CD14-positive monocyte (primary cell): ENCODE measurements around the gene HSD17B4. TPM values are rescaled to one million over a fixed set of nuclear protein-coding genes. Genes with fewer than 3 reads are reported as not detected.
"Not testable (repeated sequence)": the region's sequence is repeated elsewhere in the genome, so short reads cannot be mapped to it uniquely, and the experiment has no call there.

Experiments
- DNase-seq, 3 donors: peaks; one replicate each; pipeline ENCODE4 v3.0.0-alpha.2; 2011 to 2022
- H2AFZ ChIP-seq: 2 replicates; pipeline ENCODE4 v1.6.0; 2012; ENCODE audit warnings: mild to moderate bottlenecking, low read depth, low read length, inconsistent platforms; ENCODE audit not compliant: insufficient read depth, poor library complexity, severe bottlenecking
- H3K27ac ChIP-seq, 2 donors: 1 replicate in 1 of 2; 2 replicates in 1 of 2; pipeline ENCODE4 v1.5.1; 2012 to 2013; ENCODE audit warnings: low read length in 2 of 2, control low read depth in 1 of 2, inconsistent platforms in 1 of 2, low read depth in 1 of 2, mild to moderate bottlenecking in 1 of 2
- H3K27me3 ChIP-seq, 2 donors: one replicate each; pipeline versions ENCODE4 v1.6.0 to v1.6.1; 2011 to 2013; ENCODE audit warnings: low read length in 2 of 2; ENCODE audit not compliant: control insufficient read depth in 2 of 2, insufficient read depth in 2 of 2
- H3K36me3 ChIP-seq, 2 donors: replicated peaks in 1 of 2; 1 replicate in 1 of 2; 2 replicates in 1 of 2; pipeline versions ENCODE4 v1.5.1 to v1.6.1; 2012 to 2013; ENCODE audit warnings: low read length in 2 of 2, control low read depth in 1 of 2, inconsistent platforms in 1 of 2, mild to moderate bottlenecking in 1 of 2; ENCODE audit not compliant: insufficient read depth in 2 of 2, control insufficient read depth in 1 of 2
- H3K4me1 ChIP-seq, 2 donors: 1 replicate in 1 of 2; 2 replicates in 1 of 2; pipeline versions ENCODE4 v1.5.1 to v1.6.1; 2012 to 2013; ENCODE audit warnings: low read length in 2 of 2, control low read depth in 1 of 2, inconsistent platforms in 1 of 2, mild to moderate bottlenecking in 1 of 2, moderate library complexity in 1 of 2; ENCODE audit not compliant: insufficient read depth in 2 of 2, control insufficient read depth in 1 of 2
- H3K4me2 ChIP-seq: replicated peaks from 2 replicates; pipeline ENCODE3; 2012; ENCODE audit warnings: low read length, moderate library complexity, mild to moderate bottlenecking; ENCODE audit not compliant: poor library complexity, severe bottlenecking; ENCODE audit errors: extremely low read depth
- H3K4me3 ChIP-seq, 3 experiments: fragments of 200-600 bp in 1 of 3; sonication (generic) in 1 of 3; replicated peaks in 1 of 3; 1 replicate in 2 of 3; 2 replicates in 1 of 3; pipeline ENCODE4 v1.5.1; 2011 to 2013; ENCODE audit warnings: low read length in 3 of 3, mild to moderate bottlenecking in 3 of 3, control low read depth in 2 of 3, low read depth in 2 of 3, inconsistent platforms in 1 of 3, moderate library complexity in 1 of 3
- H3K79me2 ChIP-seq: 2 replicates; pipeline ENCODE4 v1.6.0; 2012; ENCODE audit warnings: mild to moderate bottlenecking, control low read depth, inconsistent platforms, low read length, moderate library complexity; ENCODE audit not compliant: insufficient read depth
- H3K9ac ChIP-seq: 2 replicates; pipeline ENCODE4 v1.6.0; 2017; ENCODE audit warnings: low read length, mild to moderate bottlenecking; ENCODE audit not compliant: insufficient read depth, poor library complexity, severe bottlenecking
- H3K9me3 ChIP-seq, 2 donors: replicated peaks in 1 of 2; 1 replicate in 1 of 2; 2 replicates in 1 of 2; pipeline versions ENCODE4 v1.5.1 to v1.6.1; 2012 to 2013; ENCODE audit warnings: low read length in 2 of 2, control low read depth in 1 of 2; ENCODE audit not compliant: control insufficient read depth in 1 of 2, insufficient read depth in 1 of 2
- H4K20me1 ChIP-seq: 2 replicates; pipeline ENCODE4 v1.6.0; 2012; ENCODE audit warnings: mild to moderate bottlenecking, low read length, control low read depth, moderate library complexity; ENCODE audit not compliant: insufficient read depth
- H3K27ac Mint-ChIP-seq, 7 donors: one replicate each; pipeline ENCODE4 v1.8.0; 2020; ENCODE audit warnings: mild to moderate bottlenecking in 7 of 7, mixed read lengths in 7 of 7, moderate library complexity in 6 of 7, inconsistent platforms in 2 of 7
- H3K27me3 Mint-ChIP-seq, 3 donors: one replicate each; pipeline ENCODE4 v1.8.0; 2021 to 2022; ENCODE audit warnings: low read depth in 3 of 3, mild to moderate bottlenecking in 3 of 3, mixed read lengths in 3 of 3, moderate library complexity in 3 of 3, inconsistent platforms in 1 of 3
- H3K36me3 Mint-ChIP-seq, 2 donors: one replicate each; pipeline ENCODE4 v1.8.0; 2020; ENCODE audit warnings: mixed read lengths in 2 of 2, inconsistent platforms in 1 of 2, mild to moderate bottlenecking in 1 of 2
- H3K4me1 Mint-ChIP-seq: one replicate; pipeline ENCODE4 v1.8.0; 2020; ENCODE audit warnings: mild to moderate bottlenecking, mixed read lengths
- H3K4me3 Mint-ChIP-seq, 2 donors: one replicate each; pipeline ENCODE4 v1.8.0; 2020; ENCODE audit warnings: mild to moderate bottlenecking in 2 of 2, mixed read lengths in 2 of 2, moderate library complexity in 1 of 2
- H3K9me3 Mint-ChIP-seq, 7 donors: one replicate each; pipeline ENCODE4 v1.8.0; 2020 to 2022; ENCODE audit warnings: mixed read lengths in 7 of 7, mild to moderate bottlenecking in 6 of 7, moderate library complexity in 6 of 7, inconsistent platforms in 2 of 7
- WGBS: methylation state at CpG from one replicate; pipeline ENCODE4 v1.1.5; 2013; ENCODE audit warnings: missing lambda C conversion rate; ENCODE audit not compliant: insufficient coverage; 5-methylcytosine and 5-hydroxymethylcytosine counted together
- intact Hi-C, 2 donors: fragments of 100-400 bp; cut with micrococcal nuclease; formaldehyde crosslinking; loops; one replicate each; pipeline versions ENCODE4 v1.15.0 to v1.15.1; 2023
- polyA plus RNA-seq, 3 donors: library from polyadenylated mRNA; depleted of rRNA in 1 of 3; unstranded in 2 of 3; stranded (reverse) in 1 of 3; fragments of 300-500 nt in 2 of 3; fragments of >200 nt in 1 of 3; fragmentation: Illumina TruSeq in 2 of 3; gene quantifications; 1 replicate in 2 of 3; 2 replicates in 1 of 3; pipeline ENCODE4 v1.2.3, GENCODE V29; 2012 to 2021
- TF ChIP-seq, protein P1 (sequence below): fragments of 200-600 bp; IDR thresholded peaks from one replicate; pipeline ENCODE4 v1.8.0; 2022; ENCODE audit warnings: antibody characterized with exemption, mild to moderate bottlenecking

HSD17B4 gene
- polyA plus RNA-seq, 3 donors, result 78.2 to 167 (median 158) TPM

DNA sequence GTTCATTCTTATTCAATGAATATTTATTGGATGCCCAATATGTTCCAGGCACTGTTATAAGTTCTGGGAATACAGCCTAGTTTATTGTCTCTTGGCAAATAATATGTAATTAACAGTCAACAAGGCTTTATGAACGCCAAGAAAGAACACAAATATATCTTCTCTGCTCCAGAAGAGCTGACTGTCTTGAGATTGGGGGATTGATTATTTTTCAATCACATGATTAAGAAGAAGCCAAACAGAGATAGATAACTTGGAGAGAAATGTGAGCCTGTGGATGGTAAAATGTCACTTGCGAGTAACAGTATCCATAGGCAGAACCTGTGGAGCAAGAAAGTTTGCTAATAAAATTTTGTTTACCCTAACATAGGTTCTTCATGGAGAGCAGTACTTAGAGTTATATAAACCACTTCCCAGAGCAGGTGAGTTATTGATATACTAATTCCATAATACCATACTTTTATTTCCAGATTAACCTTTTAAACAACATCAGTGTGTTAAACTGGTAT is 49.4 kb downstream of the HSD17B4 start:
- no peak for DNase-seq
- H3K9me3 Mint-ChIP-seq, result peaks cover 8 to 20% (median 16%) of the 10 kb centered on the region in 7 donors
- no CpG with 5 or more reads among the region's 2 CpGs for WGBS
- H3K4me2 ChIP-seq, result no peak overlapping the region
- no peak overlapping the region for H3K27ac Mint-ChIP-seq
- H2AFZ ChIP-seq, result no peak overlapping the region
- H4K20me1 ChIP-seq, result no peaks in the 10 kb centered on the region
- H3K36me3 Mint-ChIP-seq, result peaks cover 67 to 73% of the 10 kb centered on the region in 2 donors
- TF ChIP-seq, protein P1, sequence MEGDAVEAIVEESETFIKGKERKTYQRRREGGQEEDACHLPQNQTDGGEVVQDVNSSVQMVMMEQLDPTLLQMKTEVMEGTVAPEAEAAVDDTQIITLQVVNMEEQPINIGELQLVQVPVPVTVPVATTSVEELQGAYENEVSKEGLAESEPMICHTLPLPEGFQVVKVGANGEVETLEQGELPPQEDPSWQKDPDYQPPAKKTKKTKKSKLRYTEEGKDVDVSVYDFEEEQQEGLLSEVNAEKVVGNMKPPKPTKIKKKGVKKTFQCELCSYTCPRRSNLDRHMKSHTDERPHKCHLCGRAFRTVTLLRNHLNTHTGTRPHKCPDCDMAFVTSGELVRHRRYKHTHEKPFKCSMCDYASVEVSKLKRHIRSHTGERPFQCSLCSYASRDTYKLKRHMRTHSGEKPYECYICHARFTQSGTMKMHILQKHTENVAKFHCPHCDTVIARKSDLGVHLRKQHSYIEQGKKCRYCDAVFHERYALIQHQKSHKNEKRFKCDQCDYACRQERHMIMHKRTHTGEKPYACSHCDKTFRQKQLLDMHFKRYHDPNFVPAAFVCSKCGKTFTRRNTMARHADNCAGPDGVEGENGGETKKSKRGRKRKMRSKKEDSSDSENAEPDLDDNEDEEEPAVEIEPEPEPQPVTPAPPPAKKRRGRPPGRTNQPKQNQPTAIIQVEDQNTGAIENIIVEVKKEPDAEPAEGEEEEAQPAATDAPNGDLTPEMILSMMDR, result no peak
- no peaks in the 10 kb centered on the region for H3K4me1 ChIP-seq
- no peak overlapping the region for H3K9ac ChIP-seq
- H3K27me3 Mint-ChIP-seq, result no peaks in the 10 kb centered on the region
- H3K4me3 Mint-ChIP-seq, result no peak overlapping the region
- intact Hi-C loops, result no loop called here
- no peaks in the 10 kb centered on the region for H3K4me1 Mint-ChIP-seq
- no peaks in the 10 kb centered on the region for H3K79me2 ChIP-seq
- no peak overlapping the region for H3K27ac ChIP-seq
- no peaks in the 10 kb centered on the region for H3K27me3 ChIP-seq
- no peak overlapping the region for H3K4me3 ChIP-seq
- peaks cover 0 to 15% of the 10 kb centered on the region in 2 donors for H3K9me3 ChIP-seq
- peaks cover 37 to 81% of the 10 kb centered on the region in 2 donors for H3K36me3 ChIP-seq

- DNase-seq, H3K4me3 ChIP-seq, H3K4me3 Mint-ChIP-seq, H3K4me1 Mint-ChIP-seq, H3K27ac Mint-ChIP-seq, H3K9ac ChIP-seq, H2AFZ ChIP-seq, H3K79me2 ChIP-seq, H3K27ac ChIP-seq, H3K27me3 Mint-ChIP-seq, H3K27me3 ChIP-seq, H4K20me1 ChIP-seq, H3K4me1 ChIP-seq, H3K4me2 ChIP-seq, intact Hi-C loops: not testable (repeated sequence)
- peaks cover 8 to 20% (median 16%) of the 10 kb centered on the region in 7 donors for H3K9me3 Mint-ChIP-seq
- peaks cover 68 to 73% of the 10 kb centered on the region in 2 donors for H3K36me3 Mint-ChIP-seq
- Histone ChIP-seq H3K36me3 (peaks cover 29 to 77% of the 10 kb centered on the region in 2 donors), H3K9me3 (peaks cover 0 to 15% of the 10 kb centered on the region in 2 donors)
- WGBS, result 86% methylated on average over 4 of the region's 4 CpGs
Measured at GRCh38 chr5:119503939-119504338, 51.6 kb downstream of the HSD17B4 start.
